H1 (cell line): Measurements from ENCODE around the gene TMEM106C.

Experiments used
- GTF2F1 ChIP-seq: IDR thresholded peaks from 2 replicates; pipeline ENCODE4 v1.6.1; 2012; ENCODE audit warnings: low read depth, low read length, improper control_type of control experiment, borderline replicate concordance
- MAFK ChIP-seq: IDR thresholded peaks from 2 replicates; pipeline ENCODE4 v1.6.1; 2012; ENCODE audit warnings: low read depth, mild to moderate bottlenecking, improper control_type of control experiment, low read length
- POLR2A ChIP-seq, 2 experiments: IDR thresholded peaks; 1 replicate in 1 of 2; 2 replicates in 1 of 2; pipeline ENCODE4 v1.6.1; 2011; ENCODE audit warnings: low read depth in 2 of 2, low read length in 2 of 2, mild to moderate bottlenecking in 2 of 2; ENCODE audit errors: control extremely low read depth in 1 of 2
- POLR2AphosphoS5 ChIP-seq: IDR thresholded peaks from 2 replicates; pipeline ENCODE4 v1.6.1; 2011; ENCODE audit warnings: low read depth, low read length
- RAD21 ChIP-seq, 2 experiments: IDR thresholded peaks in 1 of 2; conservative IDR thresholded peaks in 1 of 2; 2 replicates each; pipeline ENCODE4 v1.6.1; 2011; ENCODE audit warnings: low read depth in 2 of 2, low read length in 2 of 2, improper control_type of control experiment in 1 of 2, inconsistent platforms in 1 of 2, mild to moderate bottlenecking in 1 of 2, moderate library complexity in 1 of 2
- RFX5 ChIP-seq: IDR thresholded peaks from 2 replicates; pipeline ENCODE4 v1.6.1; 2011; ENCODE audit warnings: low read depth, low read length, improper control_type of control experiment, borderline replicate concordance
- SUZ12 ChIP-seq: fragments of 200-600 bp; sonication (generic); IDR thresholded peaks from 2 replicates; pipeline ENCODE4 v1.6.1; 2012; ENCODE audit warnings: mild to moderate bottlenecking, inconsistent platforms, low read length, moderate library complexity, mixed read lengths
- TAF1 ChIP-seq: IDR thresholded peaks from 2 replicates; pipeline ENCODE4 v1.6.1; 2011; ENCODE audit warnings: mild to moderate bottlenecking, low read depth, low read length
- TF ChIP-seq, protein P1 (sequence below), 3 experiments: IDR thresholded peaks; 1 replicate in 2 of 3; 2 replicates in 1 of 3; pipeline versions ENCODE4 v1.5.1 to v1.6.1; 2011; ENCODE audit warnings: low read length in 3 of 3, mild to moderate bottlenecking in 3 of 3, inconsistent platforms in 2 of 3, low read depth in 1 of 3, moderate library complexity in 1 of 3; ENCODE audit not compliant: insufficient read depth in 1 of 3; ENCODE audit errors: control extremely low read depth in 1 of 3

GRCh38 chr12:47939009-47939601, 24.3 kb upstream of the TMEM106C start:
- TF ChIP-seq POLR2AphosphoS5 (no peak), MAFK (no peak), RFX5 (no peak), POLR2A (IDR thresholded peaks at IDR 0.05; ENCODE audit: control extremely low read depth in 1 of 2, low read depth in 2 of 2, low read length in 2 of 2) (no peak), SUZ12 (no peak), GTF2F1 (no peak), TAF1 (no peak), RAD21 (IDR thresholded peaks at IDR 0.05 in 1 of 2, conservative IDR thresholded peaks at IDR 0.05 in 1 of 2; ENCODE audit: low read depth in 2 of 2, low read length in 2 of 2) (no peak)
- TF ChIP-seq, protein P1, sequence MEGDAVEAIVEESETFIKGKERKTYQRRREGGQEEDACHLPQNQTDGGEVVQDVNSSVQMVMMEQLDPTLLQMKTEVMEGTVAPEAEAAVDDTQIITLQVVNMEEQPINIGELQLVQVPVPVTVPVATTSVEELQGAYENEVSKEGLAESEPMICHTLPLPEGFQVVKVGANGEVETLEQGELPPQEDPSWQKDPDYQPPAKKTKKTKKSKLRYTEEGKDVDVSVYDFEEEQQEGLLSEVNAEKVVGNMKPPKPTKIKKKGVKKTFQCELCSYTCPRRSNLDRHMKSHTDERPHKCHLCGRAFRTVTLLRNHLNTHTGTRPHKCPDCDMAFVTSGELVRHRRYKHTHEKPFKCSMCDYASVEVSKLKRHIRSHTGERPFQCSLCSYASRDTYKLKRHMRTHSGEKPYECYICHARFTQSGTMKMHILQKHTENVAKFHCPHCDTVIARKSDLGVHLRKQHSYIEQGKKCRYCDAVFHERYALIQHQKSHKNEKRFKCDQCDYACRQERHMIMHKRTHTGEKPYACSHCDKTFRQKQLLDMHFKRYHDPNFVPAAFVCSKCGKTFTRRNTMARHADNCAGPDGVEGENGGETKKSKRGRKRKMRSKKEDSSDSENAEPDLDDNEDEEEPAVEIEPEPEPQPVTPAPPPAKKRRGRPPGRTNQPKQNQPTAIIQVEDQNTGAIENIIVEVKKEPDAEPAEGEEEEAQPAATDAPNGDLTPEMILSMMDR (IDR thresholded peaks at IDR 0.05; ENCODE audit: control extremely low read depth in 1 of 3, insufficient read depth in 1 of 3, low read depth in 1 of 3, low read length in 3 of 3) = no peak
